ENCODE data around the gene SAP30BP.

Gene SAP30BP

DNA sequence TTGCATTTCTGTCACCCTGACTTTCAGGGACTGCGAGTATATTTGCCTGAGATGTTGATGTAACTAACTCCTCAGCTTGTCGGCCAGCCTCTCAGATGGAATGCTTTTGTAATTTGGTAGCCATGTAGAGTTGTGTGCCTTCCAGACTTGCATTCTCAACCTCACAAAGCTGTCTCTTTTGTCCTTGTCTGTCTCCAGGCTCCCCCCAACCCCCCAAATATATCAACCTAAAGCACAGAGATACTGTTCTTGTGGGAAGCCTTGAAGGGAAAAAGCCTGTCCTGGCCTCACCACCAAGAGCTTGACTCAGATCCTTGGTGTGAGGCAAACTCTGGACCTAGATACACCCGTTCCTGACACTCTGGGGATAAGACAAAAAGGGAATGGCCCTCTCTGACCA, 18.4 kb downstream of the SAP30BP start:
- DNase-seq (ENCODE audit: low spot score): no peak

DNA sequence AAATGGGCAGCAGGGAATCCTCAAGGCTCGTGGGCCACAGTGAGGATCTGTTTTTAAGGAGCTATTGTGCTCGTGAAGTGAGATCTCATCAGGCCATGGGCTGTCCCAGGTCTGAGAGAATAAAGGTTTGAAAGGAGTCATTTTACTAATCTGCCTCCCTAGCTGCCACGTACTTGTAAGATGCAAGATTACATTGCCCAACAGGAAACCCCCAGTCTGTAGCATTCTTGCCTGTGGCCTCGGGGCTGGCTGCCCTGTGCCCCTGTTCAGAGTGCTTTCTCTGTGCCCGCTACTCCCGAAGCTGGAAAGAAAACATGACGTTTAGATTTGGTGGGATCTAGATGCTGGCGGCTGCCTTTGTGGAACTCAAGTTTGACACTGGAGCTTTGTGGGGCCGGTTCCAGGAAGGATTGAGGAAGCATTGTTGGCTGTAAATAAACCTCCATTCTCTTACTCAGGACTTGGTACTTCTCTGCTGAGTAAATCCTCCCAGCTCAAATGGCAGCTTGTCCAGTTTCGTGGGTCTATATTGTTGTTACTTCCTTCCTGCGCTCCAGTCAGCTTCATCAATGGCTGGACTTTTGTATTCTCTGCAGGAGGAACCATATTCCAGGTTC, 21.2 kb downstream of the SAP30BP start:
- peak; percentile 19 for DNase-seq (ENCODE audit: low spot score)

DNA sequence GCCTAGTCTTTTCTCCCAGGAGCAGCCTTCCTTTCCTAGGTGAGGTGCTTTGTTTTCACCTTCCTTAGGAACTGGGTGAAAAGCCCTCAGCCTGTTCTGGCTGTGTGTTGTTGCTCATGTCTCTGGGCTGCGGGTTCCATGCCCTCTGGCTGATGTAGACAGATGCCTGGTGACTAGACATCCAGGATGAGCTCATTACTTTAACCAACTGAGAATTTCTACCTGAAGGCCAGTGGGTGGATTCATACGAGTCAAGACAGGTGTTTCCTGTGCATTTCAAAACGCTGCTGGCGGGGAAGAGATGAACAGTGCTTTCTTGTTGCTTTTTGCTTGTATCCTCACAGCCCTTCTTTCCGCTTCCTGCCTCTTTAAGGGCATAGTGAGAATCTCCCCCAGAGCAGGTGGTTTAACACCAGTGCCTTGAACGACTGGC, 22.3 kb downstream of the SAP30BP start:
- DNase-seq (ENCODE audit: low spot score): no peak

DNA sequence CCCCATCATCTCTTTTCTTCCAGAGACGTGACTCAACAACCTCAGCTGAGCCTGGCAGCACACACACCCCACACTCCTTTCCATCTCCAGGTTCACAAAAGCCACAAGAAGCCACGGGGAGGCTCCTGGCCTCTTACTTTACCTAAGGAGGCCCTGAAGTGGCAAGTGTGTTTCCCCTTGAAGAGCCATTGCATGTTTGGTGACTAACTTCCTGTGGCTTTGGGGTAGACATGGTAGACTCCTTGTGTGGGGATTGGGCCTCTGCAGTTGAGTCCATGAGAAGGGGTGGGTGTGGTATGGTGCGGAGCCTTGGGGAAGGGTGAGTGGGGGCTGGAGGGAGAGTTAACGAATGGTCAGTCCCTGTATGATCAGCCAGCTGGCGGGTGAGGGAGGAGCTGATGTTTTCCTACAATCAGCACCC, 24.2 kb downstream of the SAP30BP start:
- no peak for DNase-seq (ENCODE audit: low spot score)

DNA sequence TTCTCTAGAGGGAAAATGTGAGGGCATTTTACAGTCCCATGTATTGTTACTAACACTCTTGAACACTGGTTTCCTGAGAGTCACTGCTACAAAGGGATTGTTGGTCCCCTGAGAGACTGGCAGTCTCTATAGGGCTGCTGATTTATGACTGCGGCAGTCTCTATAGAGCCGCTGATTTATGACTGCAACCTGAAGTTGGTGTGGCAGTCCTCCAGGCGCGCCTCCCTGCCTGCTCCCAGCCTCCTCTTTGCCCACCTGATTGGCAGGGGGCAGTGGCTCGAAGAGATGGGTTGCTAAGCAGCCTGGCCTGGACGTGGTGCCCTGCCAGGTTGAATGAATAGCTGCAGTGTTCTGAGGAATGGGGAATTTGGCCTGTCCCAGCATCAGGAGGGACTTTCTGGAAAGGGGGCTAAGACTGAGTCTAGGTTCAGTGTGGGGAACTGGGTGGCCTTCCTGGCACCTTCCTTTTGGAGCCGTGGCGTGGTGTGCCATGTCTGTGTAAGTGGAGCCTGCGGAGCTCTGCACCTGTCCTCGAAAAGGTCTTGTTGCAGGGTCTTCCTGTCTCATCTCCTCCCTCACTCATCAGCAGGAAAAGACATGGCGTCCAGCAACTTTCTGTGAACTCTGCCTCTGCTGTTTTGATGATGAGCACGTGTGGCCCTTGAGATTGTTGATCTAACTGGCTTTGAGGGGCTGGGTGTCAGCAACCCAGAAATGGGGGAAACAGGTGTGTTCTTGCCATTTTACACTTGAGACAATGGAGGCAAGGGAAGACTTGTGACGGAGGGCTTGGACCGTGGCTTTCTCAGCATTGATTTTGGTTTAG, 24.9 kb downstream of the SAP30BP start:
- no peak for DNase-seq (ENCODE audit: low spot score)

DNA sequence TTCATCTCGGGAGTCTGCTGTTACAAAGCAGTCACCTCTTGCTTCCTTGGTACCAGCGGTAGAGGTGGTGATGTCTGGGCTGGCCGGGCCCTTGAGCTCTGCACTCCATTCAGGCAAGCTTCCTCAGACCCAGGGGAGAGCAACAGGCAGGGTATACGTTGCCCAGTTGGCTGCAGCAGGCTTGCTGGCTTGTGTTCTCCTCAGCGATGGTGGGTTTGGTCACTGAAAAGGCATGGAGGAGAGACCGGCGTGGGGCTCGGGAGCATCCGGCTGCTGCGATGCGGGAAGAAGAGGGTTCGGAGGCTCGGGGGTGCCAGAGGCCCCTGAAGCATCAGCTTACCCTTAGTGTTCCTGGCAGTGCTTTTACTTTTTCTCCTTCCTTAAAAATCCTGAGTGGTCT, 25.8 kb downstream of the SAP30BP start:
- no peak for DNase-seq (ENCODE audit: low spot score)

DNA sequence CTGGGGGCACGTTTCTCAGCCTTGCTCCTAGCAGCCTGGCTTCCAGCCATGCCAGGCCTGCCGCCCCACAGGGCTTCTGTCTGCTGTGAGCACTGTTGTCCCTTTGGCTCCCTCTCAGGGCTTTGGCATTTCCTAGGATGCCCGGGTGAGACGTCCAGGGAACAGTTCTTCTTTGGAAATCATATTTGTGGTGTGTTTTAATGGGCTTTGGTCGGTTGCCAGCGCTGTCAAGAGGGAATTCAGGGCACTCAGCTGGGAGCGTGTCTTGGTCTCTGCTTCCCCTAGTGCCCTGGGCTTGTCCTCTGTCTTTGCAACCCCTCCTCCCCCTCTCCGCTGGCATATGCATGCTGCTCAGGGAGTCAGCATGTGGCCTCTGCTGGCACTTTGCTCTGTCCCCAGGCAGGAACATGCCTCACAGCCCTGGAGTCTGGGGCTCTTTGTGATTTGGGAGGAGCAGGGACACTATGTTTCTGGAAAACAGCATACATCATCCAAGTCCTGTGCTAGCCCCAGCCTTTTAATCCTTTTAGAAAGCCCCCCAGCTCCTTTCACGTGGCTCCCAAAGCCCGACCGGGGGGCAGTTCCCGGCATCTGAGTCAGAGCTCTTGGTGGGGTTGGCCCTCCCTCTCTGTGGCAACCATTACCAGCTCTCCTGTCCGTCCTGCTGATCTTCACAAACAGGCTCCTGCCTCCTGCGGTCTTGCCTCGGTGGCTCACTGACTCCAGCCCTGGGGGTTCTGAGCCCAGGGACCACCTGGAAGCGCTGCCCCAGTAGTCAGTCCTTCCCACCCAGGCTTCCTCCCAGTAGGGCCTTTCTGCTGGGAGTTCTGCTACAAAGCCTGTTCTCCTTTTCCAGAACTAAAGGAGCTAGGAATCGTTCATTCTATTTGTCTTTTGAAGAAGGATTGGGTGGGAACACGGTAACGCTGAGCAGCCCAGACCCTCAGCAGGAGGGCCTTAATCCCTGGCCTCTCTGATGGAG, 26.7 kb downstream of the SAP30BP start:
- DNase-seq (ENCODE audit: low spot score): no peak

DNA sequence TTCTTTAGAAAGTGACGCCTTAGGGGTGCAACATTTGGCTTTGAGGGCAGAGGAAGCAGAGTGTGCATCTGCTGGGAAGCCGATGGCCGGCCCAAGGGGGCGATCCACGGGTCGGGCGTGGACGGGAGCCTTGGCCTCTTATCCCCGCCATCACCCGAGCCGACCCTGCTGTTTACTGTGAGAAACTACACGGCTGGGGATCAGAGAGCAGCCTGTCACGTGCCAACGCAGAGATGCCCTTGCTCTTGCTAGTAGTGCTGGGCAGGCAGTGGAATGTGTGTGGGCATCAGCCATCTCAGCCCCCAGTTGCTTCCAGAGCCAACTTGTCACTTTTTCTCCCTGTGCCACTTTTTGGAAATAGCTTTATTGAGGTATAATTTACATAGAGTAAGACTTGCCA, 27.4 kb downstream of the SAP30BP start:
- DNase-seq (ENCODE audit: low spot score): no peak

DNA sequence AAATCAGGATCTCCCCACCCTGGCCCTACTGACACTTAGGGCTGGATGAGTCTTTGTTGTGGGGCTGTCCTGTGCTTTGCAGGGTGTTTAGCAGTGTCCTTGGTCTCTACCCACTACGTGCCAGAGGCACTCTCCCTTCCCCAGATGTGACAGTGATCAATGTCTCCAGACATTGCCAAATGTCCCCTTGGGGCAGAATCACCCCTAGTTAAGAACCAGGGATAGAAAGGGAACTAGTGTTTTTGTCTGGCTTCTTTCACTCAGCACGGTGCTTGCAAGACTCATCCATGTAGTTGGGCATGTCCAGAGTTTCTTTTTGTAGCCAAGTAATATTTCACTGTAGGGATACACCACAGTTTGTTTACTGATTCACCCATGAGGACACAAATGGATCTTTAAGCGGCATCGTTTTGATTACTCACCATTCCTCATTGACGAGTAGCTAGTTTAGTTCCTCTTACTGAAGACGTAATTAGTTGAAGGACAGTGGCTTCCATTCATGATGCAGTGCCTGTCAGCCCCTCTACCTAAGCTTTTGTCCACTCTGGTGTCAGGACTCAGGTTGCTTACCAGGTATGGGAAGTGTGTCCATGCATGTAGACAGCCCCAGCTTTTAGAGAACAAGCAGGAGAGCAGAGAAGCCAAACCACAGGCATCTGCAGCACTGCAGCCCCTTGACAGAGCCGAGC, 28.1 kb downstream of the SAP30BP start:
- DNase-seq (ENCODE audit: low spot score): no peak

DNA sequence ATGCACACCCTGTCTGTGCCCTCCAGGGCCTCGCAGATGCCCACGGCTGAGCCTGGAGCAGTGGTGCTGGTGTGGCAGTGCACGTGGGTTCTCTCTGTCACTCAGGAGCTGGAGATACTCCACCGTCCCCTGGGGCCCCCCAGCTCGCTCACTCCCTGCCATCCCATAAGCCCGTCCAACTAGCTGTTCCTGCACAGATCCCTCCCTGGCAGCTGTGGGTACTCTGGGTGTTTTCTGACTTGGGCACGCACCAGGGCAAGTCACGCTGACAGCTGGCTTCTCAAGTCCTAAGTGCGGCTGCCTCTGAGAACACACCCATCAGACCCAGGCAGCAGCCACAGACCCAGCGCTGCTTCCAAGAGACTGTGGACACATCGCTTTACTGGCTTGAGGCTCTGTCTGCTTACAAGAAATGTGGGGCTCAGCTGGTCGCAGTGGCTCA, 28.7 kb downstream of the SAP30BP start:
- DNase-seq (ENCODE audit: low spot score): no peak

DNA sequence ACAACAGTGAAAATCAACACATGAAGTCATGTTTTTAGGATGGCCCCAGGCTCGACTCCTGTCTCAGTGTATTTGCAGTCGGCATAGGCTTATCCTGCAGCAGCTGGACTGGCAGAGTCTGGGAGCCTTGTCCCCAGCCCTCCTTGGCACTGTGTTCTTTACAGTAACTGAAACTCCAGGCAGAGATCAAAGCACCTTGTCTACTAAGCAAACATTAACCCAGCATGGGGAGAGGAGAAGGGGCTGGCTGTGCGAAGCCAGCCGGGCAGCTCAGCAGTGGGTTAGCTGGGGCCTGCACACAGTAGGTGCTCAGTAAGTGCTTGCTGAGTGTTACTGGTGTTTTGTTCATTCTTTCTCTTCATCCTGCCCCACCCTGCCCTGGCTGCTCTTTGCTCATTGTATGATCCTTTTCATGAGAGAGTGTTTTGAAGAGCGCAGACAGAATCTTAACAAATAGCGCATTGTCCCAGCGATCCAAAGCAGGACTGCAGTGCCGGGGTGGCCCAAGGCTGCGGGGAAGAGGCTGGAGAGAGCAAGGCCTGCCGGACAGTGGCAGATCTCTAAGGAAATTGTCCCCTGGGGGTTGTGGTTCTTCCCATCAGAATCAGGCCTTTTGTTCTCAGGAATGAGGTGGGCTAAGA, 30.6 kb downstream of the SAP30BP start:
- DNase-seq (ENCODE audit: low spot score): no peak

DNA sequence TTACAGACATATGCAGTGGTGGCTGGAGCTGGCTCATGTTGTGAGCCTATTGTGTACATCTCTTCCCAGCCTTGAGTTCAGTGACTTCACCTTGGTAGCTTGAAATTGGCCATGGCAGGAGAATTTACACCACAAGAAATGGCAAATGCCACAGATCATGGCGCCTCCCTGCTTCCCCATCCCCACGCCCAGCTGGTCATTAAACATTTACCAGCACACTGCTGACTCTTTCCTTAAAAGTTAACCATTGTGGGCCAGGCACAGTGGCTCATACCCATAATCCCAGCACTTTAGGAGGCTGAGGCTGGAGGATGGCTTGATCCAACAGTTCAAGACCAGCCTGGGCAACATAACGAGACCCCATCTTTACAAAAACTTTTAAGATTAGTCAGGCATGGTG, 31.5 kb downstream of the SAP30BP start:
- no peak for DNase-seq (ENCODE audit: low spot score)

DNA sequence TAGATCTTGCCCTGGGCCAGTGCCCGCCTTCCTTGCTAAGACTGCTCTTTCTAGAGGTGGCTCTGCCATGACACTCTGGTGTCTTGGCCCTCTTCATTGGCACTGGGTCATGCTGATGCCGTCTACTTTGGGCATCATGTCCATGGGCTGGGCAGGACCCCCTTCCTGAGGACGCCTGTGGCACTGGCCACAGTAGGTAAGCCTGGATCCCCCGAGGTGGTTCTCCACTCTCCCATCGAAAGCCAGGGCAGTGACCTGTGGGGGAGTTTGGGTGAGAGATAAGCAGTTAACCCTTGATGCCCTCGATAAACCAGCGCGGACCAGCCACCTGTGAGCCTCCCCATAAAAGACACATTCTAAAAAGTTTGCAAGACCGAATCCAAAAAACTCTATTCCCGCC, 34.1 kb downstream of the SAP30BP start:
- no peak for DNase-seq (ENCODE audit: low spot score)

DNA sequence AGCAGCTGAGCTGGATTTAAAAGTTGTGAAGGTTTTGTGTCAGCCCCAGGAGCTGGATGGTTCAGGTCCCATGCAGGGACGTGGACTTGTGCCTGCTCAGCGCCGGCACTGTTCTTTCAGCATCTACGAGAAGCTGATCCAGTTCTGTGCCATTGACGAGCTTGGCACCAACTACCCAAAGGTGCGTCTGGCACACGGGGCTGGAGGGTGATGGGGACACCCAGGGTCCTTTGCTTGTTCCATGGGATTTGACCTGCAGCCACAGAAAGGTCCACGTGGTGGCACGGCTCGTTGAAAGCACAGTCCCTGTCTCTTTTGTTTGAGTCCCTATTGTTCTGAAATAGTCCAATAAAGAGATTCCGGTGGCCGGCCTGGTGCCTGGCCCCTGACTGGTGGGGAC, 36.1 kb downstream of the SAP30BP start:
- DNase-seq (ENCODE audit: low spot score): no peak

DNA sequence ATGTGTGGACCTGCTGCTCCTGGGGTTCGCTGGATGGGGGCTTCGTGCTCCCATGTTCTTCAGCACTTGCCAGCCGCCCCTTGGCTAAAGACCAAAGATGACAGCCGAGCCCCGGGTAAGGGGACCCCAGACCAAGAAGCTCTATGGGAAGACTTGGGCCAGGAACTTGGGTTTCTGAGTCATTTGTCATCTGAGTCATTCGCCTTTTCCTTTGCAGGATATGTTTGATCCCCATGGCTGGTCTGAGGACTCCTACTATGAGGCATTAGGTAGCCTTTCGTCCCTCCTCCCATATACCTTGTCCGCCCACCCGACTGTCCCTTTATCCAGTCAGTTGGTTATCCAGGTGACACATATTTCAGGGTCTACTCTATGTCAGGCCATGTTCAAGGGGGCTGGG, 36.5 kb downstream of the SAP30BP start:
- DNase-seq (ENCODE audit: low spot score): no peak

DNA sequence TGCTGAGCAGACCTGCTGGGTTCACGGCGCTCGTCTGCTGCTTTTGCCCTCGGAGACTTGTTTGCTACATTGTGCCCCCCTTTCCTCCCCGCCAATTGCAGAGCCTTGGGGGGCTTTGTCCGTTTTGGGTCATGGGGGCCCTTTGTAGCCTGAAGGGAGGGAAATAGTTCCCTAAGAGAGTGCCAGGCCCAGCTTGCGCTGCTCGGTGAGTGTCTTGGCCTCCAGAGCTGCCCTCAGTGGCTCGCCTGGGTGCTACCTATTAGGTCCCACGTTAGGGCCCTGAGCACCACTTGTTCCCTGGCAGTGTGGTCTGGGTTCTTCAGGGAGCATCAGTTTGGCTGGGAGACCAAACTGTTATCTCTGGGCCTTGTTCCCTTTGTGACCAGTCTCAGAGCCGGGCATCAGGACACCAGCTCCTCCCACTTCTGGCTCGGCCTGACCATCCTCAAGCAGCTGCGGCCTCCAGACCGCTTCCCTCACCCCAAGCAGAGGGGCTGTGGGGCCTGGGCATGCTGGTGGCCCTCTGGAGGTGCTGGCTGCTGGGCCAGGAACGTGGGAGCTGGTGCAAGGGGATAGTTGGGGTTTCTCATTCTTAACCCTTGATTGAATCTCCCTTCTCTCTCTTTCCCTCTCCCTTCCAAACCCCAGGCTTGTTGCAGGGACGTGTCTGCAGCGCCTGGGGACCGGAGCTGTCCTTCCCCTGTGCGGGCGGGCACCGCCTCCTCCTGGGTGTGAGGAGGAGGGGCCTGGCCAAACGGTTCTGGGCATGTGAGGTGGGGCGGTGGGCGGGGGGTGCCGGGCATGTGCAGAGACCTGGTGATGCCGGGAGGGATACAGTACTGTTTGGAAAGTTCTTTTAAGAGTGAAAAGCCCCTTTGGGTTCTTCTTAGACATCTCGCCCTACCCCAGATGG, 38.1 kb downstream of the SAP30BP start:
- no peak for DNase-seq (ENCODE audit: low spot score)

DNA sequence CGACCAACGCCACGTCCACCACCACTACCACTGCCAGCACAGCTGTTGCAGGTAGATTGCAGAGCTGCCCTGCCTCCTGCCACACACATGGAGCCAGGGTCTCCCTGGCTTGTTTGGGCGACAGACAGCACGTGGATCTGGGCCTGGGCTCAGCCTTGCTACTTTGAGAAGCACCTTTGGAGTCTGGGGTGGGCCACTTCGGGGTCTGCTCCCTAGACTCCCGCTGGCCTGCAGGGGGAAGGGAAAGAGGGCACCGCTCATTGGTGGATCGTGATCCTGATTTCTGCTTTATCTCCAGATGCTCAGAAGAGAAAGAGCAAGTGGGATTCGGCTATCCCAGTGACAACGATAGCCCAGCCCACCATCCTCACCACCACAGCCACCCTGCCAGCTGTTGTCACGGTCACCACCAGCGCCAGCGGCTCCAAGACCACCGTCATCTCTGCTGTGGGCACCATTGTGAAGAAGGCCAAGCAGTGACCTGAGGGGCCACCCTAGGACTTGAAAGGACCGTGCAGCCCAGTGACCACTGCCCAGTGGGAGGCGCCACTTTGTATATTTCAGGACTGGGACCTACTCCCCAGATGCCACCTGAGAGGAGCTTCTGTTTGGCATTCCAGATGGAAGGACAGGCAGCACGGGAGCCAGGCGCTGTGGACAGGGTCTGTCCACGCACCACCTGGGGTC, 39.0 kb downstream of the SAP30BP start:
- DNase-seq (ENCODE audit: low spot score): no peak

DNA sequence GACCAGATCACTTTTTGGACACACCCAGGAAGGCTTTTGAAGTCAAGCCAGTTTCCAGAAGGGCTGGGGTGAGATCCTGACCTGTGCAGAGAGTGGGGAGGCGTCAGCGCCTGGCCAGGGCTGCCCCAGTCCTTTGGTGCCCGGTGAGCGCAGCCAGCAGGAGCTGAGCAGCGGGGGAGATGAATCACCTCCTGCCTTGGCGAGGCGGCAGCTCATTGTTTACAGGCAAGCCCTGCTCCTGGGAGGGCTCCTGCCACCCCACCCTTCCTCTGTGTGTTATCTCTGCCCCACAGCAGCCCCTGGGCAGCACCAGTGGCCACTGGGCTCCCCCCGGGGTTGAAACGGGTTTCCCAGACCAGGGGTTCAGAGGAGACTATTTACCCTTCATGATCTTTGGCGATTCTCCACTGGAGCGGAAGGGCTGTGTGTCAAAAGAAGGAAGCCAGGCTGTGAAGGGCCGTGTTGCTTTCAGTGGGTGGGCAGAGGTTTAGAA, 40.0 kb downstream of the SAP30BP start:
- DNase-seq (ENCODE audit: low spot score): no peak

DNA sequence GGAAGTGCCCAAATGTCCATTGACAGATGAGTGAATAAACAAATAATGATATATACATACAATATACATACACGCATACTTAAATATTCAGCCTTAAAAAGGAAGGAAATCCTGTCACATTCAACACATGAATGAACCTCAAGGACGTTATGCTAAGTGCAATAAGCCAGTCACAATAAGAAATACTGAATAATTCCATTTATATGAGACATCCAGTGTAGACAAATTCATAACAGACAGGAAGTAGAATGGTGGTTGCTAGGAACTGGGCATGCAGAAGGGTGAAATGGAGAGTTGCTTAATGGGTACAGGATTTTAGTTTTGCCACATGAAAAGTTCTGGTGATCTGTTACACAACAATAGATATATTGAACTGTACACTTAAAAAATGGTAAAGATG, 45.3 kb downstream of the SAP30BP start:
- no peak for DNase-seq (ENCODE audit: low spot score)

DNA sequence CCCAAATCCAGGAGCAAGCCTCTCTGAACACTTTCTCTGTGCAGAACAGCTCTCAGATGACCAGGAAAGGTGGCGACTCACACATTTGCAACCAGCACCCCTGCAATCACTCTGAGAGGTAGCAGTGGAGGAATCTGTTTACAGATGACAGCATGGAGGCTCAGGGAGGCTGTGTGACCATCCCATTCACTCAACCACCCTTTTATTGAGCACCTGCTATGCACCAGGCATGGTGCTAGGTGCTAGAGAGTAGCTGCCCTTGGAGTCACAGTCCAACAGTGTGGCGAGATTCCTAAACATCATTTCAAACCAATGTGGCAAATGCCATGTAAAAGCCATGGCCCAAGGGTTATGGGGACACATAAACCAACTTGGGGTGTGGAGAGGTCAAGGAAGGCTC, 52.6 kb downstream of the SAP30BP start:
- DNase-seq (ENCODE audit: low spot score): no peak

Measured in D341Med (cell line).